Dermis lymphatic vessel endothelial cell (primary cell): ENCODE data around the gene ABTB2. TPM values are rescaled to one million over a fixed set of nuclear protein-coding genes. Genes with fewer than 3 reads are reported as not detected.

Source experiments
- total RNA-seq: library from RNA; depleted of rRNA; stranded (reverse); fragments of >200 nt; gene quantifications from 2 replicates; pipeline ENCODE4 v1.2.1, GENCODE V29; 2014

ABTB2 gene
- total RNA-seq = 0.09 and 0.11 TPM in 2 replicates

DNA sequence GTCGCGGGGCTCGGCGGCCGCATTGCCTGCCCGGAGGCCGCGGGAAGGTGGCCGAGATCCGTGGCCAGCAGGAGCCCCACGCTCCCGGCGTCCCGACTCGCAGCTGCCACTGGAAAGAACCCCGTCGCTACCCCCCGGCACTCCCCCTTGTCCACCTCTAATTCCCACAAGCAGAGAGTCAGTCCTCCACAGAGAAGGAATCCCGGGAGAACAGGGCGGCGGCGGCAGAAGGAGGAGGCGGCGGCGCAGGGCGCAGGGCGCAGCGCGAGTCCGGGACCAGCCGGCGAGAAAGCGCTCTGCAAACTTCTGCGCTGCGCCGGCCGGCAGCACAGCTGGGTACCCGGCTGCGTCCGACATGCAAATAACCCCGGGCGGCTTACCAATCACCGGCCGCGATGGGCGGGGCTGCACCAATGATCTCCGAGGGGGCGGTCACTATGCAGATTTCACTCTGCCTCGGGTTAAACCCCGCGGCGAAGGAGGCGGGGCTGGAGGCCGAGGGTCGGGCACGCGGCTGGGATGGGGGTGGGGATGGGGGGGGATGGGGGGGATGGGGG is at the start of gene ABTB2:
Gene ABTB2, minus strand, starts transcription at position 310 of the 557 bp plus-strand sequence.

DNA sequence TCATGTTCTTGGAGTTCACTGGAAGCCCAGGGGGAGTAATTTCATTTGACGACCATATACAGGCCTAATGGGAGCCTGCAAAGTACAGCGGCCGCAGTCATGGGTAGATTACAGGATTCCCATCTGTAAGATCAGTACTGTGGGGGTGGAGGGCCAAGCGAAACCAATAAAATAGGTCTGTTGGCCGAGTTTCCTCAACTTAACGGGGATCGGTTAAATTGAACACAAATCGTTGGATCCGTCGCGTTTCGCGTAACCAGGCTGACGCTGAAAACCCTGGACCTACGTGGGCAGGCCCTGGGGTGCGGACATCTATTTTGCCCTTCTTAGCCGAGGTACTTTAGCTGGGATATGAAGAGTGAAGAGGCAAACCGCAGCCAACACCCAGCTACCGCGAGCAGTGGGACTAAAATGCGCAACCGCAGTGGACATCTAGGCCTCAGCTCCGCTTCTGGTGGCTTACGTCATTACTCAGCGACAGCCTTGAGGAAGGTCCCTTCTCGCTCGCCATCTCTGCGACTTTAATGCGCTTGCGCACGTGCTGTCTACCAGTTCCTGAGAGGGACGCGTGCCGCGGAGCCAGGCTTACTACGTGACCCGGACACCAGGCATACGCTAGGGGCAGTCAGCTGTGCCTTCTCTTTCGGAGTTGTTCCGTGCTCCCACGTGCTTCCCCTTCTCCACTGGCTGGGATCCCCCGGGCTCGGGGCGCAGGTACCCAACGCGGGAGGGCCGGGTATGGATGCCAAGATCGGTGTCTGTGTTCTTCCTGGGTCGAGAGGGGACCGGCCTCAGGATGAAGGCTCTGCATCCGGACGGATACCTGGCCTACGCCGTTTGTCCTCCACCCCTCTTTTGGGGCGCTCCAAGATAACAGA is 252.5 kb downstream of the ABTB2 start, which contains the start of gene NAT10:
Gene NAT10, plus strand, starts transcription at position 551 of the 878 bp plus-strand sequence. CDS start 2,597 bp downstream, outside the sequence.

Other genes with a start within 250 kb of the ABTB2 start
- 40.9 and 46.8 TPM in 2 replicates for gene CAT, start 80.9 kb upstream of the ABTB2 start, total RNA-seq
- gene ELF5, start 155.8 kb upstream of the ABTB2 start, total RNA-seq = not detected in 2 replicates